Activated CD8-positive, alpha-beta memory T cell treated with anti-CD3 and anti-CD28 coated beads for 24 hours (primary cell): ENCODE data around the gene LPP.
A peak's percentile ranks its signal among the peaks of the same experiment; 100 is the strongest.

Source experiments
- DNase-seq: peaks from one replicate; pipeline ENCODE4 v3.0.0-alpha.2; 2020

LPP gene

DNA sequence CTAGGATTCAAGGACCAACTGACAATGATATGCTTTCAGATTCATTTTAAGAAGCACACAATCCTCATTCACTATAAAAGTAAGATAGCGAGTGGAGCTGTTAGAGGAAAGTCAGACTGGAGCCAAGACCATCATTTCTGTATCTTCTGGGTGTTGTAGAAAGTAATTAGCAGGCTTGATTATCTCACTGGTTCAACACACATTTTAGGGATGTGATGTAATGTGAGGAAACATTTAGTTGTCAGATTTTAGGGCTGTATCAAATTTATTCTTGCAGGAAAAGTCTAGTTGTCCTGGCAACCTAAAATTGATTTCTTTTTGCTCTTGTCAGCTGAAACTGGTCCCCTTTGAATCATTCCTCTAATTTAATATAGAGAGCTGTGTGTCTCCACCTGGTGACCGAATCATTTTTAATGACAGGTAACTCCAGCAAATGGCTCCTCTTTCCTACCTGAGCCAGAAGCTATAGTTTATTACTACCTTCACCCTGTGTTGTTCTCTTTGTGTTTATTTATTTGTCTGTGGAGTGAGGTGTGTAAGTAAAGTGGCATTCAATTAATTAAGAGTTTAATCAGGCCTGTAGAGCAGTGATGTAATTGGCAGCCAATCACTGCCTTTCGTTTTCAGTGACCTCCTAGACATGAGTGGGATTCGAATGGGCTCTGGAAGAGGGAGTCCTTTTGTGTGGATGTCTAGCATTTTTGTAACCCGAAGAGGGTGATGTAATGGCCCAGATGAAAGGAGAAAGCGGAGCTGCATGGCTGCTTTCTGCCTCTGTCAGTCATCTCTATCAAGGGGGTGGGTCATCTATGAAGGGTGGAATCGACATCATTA, 125.8 kb downstream of the LPP start:
- no peak for DNase-seq

DNA sequence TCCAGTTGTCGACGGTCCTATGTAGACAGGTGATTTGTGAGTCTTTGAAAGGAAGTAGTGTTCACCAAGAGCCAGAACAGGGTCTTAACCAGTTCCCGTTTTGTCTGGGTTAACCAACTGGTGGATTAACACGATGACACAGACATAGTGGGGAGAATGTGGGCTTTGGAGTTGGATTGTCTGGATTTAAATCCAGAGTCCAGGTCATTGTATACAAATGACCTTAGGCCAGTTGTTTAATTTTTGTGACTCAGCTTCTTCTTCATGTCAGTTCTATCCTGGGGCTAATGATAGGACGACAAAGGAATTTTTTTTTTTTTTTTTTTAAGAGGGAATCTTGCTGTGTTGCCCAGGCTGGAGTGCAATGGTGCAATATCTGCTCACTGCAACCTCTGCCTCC, 126.7 kb downstream of the LPP start:
- DNase-seq: no peak

DNA sequence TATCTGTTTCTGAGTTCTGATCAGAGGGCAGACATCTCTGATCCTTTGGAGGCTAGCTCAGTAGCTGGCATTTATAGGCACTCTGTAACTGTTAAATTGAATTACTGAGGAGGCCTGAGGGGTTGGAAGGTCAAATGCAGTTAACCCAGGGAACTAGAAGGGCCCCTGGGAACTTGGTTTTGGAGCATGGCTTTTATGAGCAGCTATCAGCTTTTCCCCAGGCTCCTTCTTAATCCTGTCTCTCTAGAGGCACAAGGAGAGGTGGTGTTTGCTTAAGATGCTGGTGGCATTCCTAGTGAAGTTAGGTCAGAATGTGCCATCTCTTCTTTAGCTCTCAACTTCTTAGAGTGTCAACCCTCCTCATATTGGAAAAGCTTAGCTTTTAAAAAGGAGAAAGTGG, 128.9 kb downstream of the LPP start:
- no peak for DNase-seq

DNA sequence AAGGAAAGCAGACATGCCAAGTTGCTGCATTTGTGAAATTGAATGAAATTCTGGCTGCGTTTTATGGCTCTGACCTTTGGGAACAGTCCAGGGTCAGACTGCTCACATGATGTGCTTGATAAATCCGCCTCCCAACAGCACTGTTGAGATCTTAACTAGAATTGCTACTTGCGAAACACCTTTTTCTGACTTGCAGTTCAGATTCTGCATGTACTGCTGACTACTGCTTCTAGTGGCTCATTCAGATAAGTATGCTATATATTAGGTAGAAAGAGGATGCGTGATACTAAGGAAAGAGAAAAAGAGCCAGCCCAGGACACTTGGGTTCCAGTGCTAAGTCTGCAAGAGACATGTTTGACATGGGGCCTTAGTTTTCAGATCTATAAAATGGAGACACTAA, 129.4 kb downstream of the LPP start:
- no peak for DNase-seq

DNA sequence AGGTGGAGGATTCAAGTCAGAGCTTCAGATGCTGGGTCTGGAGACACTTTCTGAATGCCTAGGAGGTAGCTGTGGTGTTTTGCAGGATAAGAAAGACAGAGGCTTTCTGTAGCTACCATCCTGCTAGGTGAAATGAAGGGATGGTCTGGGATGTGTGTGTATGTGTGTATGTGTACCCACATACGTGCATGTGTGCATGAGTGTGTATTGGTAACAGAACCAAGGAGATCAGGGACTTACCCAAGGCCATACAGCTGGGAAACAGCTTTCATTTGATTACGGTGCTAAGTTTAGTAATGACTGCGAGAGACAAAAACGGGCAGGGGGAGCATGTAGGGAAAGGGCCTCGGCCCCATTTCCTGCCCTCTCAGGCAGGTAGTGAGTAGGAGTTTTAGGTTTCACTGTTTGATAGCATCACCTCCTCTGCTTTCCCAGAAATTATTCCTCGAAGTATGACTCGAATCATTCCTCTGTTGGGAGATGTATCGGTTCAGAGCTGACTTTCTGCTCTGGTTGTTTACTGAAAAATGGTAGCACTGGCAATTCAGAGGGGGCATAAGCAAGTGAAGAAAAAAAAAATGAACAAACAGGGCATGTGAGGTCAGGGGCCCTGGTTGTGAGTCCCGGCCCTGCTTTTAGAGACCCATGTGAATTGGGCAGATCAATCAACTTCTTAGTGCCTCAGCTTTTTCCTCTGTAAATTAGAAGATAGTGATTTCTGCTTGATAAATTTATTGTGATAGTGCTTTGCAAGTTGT, 130.7 kb downstream of the LPP start:
- DNase-seq: peak; percentile 73

DNA sequence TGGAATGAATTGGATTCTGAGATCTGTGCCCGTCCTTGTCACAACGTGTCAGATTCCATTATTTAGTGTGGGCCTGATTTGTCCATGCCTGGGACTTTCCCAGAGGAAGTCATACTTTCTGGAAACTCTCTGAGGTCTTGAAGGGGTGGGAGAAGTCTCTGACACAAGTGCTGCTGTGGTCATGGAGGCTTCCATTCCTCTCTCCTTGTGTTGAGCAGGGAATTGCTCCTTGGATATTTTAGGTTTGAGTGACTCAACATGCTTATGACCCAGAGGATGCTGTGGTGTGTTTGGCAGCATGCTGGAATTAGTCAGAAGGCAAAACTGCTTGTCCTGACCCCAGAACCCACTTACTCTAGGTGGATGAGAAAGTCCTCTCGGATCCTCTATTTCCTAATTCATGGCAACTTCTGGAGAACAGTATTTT, 132.1 kb downstream of the LPP start:
- DNase-seq: no peak

DNA sequence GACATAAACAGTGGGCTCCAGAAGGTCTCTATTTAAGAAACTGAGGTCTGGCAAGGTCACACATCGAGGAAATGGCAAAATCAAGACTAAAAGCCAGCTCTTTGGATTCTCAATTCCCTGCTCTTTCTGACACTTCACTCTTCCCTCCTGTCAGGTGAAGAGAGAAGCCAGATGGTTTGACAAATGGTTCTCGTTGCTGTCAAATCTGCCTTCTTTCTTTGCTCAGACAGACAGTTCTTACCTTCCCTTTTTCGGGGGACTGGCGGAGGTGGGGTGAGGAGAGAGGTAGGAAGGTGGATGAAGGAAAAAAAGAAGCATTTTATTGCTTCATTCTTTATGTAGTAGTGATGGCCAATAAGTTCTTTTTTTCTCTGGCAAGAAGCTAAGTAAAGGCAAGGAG, 133.4 kb downstream of the LPP start:
- DNase-seq: no peak

DNA sequence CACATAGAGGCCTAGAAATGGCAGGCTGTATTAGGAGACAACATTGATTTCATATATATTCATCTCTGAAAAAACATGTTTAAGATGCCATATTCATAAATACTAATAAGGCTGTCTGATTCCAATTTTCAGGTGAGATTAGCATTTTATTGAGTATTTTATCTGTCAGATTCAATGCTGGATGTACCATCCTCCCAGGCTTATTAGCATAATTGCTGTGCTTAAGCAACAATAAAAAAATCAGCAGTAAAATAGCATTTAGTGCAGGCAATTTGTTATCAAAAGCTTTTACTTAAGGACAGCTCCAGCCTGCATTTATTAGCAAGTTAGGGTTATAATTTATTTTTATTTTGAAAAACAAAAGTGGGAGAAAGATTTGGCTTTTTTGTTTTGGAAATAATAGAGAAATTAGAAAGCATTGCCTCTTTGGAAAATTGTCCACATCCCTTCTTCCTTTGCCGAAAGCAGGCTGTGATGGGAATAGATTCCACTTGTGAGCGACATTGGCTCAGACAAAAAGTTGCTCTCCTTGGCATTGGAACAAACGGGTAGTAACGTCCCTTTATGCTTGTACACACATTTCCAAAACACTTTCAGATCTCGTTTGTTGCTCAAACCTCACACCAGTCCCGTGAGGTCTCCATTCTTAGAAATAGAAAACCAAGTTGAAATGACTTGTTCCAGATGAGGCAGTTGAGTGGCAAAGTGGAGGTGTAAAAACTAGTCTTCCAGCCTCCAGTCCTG, 134.0 kb downstream of the LPP start:
- DNase-seq: no peak

DNA sequence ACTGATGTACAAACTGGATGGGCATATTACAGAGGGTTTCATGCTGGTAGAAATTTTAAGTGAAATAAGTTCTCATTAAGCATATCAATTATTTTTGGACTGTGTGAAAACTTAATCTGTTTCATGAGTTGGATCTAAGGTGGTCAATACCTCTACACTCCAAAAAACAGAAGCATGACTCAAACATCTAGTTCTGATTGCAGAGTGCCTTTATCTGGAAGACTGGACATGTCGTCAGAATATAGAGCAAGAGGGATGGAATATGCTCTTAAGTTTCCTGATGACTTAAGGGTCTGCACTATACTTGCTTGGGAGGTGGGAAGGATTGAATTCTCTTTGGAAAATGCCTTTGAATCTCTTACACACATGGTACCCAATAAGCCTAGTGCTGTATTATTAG, 138.3 kb downstream of the LPP start:
- no peak for DNase-seq

DNA sequence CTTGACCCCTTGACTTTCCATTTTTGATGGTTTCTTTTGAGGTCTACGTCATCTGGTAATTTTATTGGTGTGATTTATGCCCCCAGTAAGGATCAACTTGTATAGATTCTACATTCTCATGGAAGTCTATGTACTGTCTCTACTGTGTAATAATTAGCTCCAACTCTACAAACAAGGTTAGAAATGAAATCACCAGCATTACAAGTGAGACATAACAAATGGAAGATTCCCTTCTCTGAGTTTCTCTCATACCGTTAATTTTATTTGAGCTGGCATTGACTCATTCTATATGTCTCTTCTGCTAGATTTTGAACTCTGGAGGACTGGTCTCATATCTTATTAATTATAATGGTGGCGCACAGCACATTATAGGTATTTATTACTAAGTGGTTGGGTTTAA, 138.9 kb downstream of the LPP start:
- DNase-seq: no peak

DNA sequence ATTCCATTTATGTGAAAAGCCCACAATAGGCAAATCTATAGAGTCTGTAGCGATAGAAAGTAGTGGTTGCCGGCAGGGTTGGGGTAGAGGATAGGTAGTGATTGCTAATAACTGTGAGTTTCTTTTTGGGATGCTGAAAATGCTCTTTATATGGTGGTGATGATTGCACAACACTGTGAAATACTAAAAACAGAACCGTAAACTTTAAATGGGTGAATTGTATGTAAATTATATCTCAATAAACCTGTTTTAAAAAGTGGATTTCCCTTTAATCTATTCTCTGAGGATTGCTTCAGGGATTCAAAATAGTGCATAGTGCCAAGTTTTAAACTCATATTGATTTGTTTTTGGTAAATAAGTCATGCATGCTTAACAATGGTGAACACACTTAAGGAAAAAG, 140.2 kb downstream of the LPP start:
- DNase-seq: no peak

DNA sequence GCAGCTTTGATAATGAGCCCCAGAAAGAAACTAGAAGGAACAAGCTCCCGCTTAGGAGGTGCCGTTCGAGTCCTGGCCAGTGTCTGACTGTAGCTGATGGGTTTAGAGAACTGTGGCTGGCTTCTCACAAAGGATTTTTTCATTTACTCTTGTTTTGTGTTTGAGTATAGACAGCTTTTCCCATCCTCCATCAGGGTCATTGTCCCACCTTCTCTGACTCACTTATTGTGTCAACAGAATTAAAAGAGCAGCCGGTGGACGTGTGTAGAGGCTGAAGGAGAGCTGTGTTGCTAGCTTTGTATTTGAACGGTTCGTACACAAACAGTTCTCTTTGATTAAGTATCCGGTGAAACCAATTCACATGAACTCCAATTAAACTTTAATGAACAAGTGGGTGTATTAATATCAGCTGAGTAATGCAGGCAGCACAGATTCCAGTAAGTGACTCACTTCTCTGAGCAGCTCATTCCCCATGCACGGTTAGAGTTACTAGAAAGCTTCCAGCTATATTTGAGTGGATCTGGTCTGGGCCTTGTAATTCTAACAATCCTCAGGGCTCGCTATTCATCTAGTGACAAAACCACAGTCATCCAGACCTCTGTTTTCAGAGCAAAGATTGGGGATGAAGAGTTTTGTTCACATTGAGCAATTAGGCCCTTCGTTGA, 141.0 kb downstream of the LPP start:
- no peak for DNase-seq

DNA sequence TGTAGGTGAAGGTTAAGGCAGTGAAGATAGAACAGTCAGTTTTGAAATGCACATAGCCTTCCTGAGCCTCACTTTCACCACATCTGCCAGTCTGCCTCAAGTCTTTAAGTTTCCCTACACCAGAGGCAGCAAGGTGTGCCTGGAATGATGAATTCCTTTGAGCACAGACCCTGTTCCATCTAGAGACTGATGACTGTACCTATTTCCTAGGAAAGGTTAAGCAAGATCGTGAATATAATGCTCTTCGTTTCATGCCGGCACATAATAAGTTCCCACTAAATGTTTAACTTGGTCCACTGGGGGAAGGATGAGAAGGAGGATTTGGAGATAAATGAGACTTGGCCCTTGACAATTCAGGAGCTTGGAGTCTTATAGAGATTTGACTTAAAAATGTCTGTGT, 141.9 kb downstream of the LPP start:
- no peak for DNase-seq

DNA sequence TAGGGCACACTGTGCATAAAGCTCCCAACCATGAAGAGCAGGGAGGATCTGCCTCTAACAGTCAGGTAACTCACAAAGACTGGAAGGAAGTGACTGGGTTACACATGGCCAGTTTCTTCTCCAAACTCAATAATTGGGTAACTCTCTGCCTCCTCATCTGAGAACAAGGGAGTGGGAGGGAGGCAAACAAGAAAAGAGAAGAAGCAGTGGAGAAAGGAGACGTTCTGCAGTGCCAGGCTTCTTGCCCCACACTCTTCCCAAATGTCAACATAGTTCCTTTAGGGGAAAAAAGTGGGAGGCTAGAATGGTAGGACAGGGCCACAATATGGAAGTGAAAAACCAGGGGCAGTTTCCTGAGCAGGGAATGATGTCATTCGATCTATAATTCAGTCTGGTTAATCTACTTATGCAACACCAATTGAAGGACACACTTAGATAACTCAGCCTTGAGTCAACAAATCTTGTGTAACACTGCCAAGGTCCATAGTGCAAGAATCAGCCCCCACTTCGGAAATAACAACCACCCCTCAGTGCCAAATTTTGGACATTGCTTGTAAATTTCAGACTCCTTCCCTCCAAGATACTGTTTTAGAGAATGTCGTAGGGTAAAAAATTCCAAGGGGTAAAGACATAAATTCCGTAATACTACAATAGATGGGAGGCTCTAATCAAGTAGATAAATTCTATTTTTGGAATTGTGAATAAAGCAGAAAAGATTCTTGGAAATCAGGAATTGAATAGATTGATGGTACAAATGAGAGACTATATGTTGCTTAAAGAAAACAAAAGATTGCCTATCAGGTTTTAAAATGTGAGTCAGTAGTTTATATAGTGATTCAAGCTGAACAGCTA, 143.0 kb downstream of the LPP start:
- DNase-seq: no peak

DNA sequence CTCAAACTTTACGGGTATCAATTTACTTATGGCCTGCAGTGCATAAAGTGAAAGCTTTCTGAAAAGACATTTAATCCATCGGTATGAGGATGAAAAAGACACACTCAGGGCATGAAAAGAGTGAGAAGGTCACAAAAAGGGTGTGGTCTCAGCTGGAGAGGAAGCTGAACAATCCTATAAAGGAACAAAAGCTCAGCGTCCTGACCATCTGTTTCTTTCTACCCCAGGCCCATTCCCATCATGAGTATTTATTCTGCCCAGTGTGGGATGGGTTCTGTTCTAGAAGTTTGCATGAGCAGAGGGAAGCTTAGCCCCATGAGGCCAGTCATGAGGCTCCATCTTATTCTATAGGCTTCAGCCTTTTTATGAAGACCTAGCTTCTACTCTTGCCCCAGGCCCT, 144.6 kb downstream of the LPP start:
- DNase-seq: no peak

DNA sequence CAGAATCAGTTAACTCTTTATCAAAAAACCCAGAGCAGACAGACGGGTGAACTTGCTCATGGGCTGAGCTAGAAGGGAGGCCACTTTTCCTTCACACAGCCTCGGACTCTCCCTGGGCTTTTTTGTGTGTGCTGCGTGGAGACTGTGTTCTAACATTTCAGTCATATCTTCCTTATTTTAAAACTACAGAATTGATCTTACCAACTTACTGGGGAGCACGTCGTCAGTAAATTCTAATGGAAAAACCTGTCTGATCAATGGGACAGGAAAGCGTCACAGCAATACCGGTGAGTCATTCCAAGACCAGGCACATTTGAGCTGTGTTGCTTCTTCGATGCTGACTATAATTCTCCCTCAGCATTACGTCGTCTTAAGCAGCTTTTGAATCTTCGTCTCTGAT, 145.1 kb downstream of the LPP start:
- DNase-seq: no peak

DNA sequence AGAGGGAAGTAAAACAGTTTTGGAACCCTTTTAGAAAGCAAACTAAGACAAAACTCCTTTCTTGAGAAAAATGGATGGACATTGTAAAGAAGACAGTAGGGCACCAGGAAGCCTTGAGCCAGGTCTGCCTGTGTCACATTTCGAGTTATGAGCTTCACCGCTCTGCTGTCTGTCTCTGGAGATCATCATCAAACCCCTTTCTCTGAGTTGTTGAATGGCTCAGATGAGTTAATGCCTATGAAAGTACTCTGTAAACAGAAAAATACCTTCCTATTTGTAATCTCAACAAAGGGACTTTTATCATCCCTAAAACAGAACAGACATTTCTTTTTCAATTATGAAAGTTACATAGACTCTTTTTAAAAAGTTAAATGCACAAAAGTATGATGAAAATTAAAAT, 145.8 kb downstream of the LPP start:
- no peak for DNase-seq

DNA sequence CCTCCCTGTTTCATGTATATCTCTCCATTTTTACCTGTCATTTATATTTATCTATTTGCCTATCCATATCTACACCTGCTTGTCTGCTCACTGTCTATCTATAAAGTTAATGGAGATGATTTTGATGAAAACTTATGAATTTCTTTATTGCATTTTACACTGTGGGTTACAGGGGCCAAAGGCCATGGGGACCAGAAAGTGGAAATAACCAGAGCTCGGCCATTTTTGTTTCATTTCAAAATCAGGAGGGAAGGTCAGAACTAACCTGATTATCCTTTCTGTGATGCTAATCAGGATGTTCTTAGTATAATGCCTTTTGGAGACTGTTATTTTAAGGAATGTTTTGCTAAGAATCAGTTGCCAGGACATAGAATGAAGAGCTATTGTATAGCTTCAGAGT, 147.2 kb downstream of the LPP start:
- DNase-seq: no peak

DNA sequence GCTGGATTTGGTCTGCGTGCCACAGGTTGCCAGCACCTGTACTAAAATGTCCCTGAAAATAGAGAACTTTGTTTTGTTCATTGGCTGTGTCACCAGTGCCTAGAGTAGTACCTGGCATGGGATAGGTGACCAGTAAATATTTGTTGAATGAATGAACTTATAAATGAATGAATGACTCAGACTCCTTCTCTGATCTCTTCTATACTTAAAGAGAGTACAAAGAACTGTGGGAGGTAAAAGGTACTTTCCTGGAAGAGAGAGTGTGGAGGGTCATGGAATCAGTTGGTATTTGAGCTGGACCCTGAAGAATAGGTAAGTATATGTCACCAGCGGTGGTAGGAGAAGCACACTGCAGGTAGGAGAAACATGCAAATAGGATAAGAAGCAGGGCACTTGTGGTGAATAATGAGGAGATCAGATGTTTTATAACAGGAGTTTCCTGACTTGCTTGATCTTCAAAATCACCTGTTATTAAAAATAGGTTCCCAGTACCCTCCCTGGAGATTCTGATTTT, 149.4 kb downstream of the LPP start:
- DNase-seq: no peak

DNA sequence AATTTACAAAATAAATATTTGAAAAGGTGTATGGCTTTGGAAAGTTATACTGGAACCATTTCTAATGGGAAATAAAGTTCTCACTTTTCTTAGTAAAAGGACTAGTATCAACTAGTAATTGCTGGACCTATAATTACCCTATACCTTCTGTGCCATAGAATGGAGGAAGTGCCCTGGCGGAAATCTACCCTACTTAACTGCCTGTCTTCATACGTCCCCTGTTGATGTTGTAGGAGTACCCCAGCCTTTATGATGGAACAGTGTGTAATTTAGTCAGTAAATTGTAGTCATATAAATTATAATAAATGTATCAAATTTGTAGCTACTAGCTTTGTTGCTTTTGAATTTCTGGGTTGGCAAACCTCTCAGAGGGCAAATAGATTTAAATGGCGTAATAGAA, 149.9 kb downstream of the LPP start:
- DNase-seq: no peak

DNA sequence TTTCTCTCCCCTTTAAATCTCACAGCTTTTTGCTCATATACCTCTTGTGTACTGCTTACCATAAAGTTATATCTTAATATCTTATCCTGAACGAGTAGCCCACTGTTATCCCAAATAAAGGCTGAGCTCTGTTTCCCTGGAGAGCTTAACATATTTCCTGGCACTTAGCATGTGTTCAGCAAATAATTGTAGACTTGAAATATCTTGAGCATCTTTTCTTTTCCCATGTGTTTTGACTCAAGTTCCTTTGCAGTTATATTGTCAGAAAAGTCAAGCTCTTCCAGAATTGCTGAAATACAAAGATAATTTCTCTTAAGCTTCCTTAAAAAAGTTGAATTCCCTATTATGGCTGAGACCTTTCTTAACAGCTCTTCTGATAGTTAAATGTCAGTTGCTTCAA, 150.5 kb downstream of the LPP start:
- no peak for DNase-seq

DNA sequence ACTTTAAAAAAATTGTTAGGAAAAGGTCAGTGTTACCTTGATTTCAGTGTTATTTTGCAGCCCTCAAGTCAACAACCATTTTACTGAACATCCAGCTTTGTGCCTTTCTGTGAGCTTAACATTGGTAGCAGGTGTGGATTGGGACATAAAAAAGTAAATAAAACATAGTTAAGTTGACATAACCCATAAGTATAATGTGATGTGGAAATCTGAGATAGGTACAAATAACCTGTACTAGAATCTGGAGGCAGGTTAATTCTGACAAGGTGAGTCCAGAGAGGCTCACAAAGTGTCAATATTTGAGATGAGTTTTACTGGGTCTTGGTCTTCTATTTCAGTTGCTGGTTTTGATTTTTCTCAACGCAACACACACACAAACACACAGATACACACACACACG, 151.3 kb downstream of the LPP start:
- no peak for DNase-seq
